Right lobe of liver (tissue), 6 donors: Measurements from ENCODE around the gene KAT2B. TPM values are rescaled to one million over a fixed set of nuclear protein-coding genes. Genes with fewer than 3 reads are reported as not detected.

Source experiments
- ATAC-seq, 4 donors: fragments of 200-7000 bp; cut with Tn5 transposase; one replicate each; pipeline ENCODE4 v1.9.1; 2020; ENCODE audit warnings: mild to moderate bottlenecking in 4 of 4, moderate library complexity in 4 of 4
- DNase-seq, 3 donors: peaks; one replicate each; pipeline ENCODE4 v3.0.0-alpha.2; 2020
- H3K27ac ChIP-seq, 3 donors: fragments of 200-600 bp; one replicate each; pipeline ENCODE4 v1.8.0; 2022
- H3K27me3 ChIP-seq, 2 donors: fragments of 200-600 bp; one replicate each; pipeline ENCODE4 v1.8.0; 2022
- H3K36me3 ChIP-seq, 4 donors: fragments of 200-600 bp; sonication (generic) in 1 of 4; one replicate each; pipeline versions ENCODE4 v1.5.1 to v1.8.0; 2017 to 2022; ENCODE audit warnings: control low read depth in 1 of 4
- H3K4me1 ChIP-seq, 4 donors: fragments of 200-600 bp; sonication (generic) in 1 of 4; one replicate each; pipeline versions ENCODE4 v1.5.1 to v1.8.0; 2017 to 2022; ENCODE audit warnings: control low read depth in 1 of 4
- H3K4me3 ChIP-seq, 3 donors: fragments of 200-600 bp; one replicate each; pipeline ENCODE4 v1.8.0; 2022
- H3K9me3 ChIP-seq, 4 donors: fragments of 200-600 bp; sonication (generic) in 1 of 4; one replicate each; pipeline versions ENCODE4 v1.5.1 to v1.8.0; 2017 to 2022; ENCODE audit warnings: control low read depth in 1 of 4
- POLR2A ChIP-seq: fragments of 450-650 bp; IDR thresholded peaks from one replicate; pipeline ENCODE4 v1.6.1; 2017; ENCODE audit warnings: antibody characterized with exemption, mild to moderate bottlenecking
- WGBS: methylation state at CpG from one replicate; pipeline ENCODE4 v1.1.6; 2018; ENCODE audit warnings: low coverage, low lambda C conversion rate; ENCODE audit not compliant: insufficient coverage; ENCODE audit errors: missing lambda C conversion rate; 5-methylcytosine and 5-hydroxymethylcytosine counted together
- intact Hi-C, 2 donors: fragments of 100-400 bp; cut with DNase I; formaldehyde crosslinking; loops; one replicate each; pipeline versions ENCODE4 v1.11.2 to v1.14.1; 2022
- total RNA-seq, 6 experiments: library from RNA; depleted of rRNA in 2 of 6; stranded (reverse); fragments of >200 nt in 2 of 6; fragmentation: NEBNext Ultra II Directional in 3 of 6; extraction: Animal tissue kit (Norgen Biotek cat#: 25700) in 3 of 6; gene quantifications; one replicate each; pipeline versions ENCODE4 v1.1.0 to v1.2.4, GENCODE V29; 2016 to 2023
- TF ChIP-seq, protein P1 (sequence below), 4 donors: fragments of 200-600 bp in 3 of 4; fragments of 450-650 bp in 1 of 4; IDR thresholded peaks; one replicate each; pipeline versions ENCODE4 v1.5.1 to v1.8.0; 2016 to 2022; ENCODE audit warnings: antibody characterized with exemption in 4 of 4, mild to moderate bottlenecking in 2 of 4
- donor health status: DM: no; HTN: yes; CAD: no.
- donor health status: DM: no; HTN: no; CAD: no.
- donor health status: DM: no; HTN: no; CAD: no.
- donor health status: DM: no; HTN: yes; CAD: no.
- donor health status: DM: no; HTN: yes; CAD: no.

The KAT2B gene
- total RNA-seq, 6 experiments from 2014 or later, result 25.6 to 35.7 (median 30.3) TPM

DNA sequence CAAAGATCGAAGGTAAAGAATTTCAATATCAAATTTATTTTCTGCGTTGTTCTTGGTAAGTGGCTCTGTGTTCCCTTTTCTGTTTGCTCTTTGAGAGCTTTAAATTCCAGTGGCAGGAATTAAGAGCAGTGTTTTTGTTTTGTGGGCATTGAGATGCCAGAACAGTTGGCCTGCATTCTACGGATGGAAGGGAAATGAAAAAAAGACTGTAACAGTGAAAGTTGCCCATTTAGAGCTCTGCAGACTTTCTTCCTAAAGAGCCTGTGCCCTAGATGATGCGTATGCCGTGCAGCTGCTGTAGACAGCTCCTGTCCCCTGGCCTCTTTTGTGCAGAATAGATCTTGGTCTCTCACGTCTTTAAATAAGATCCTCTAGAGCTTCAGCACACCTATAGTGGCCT, 58.8 kb downstream of the KAT2B start:
- no peak overlapping the region for H3K4me3 ChIP-seq
- H3K9me3 ChIP-seq, result no peaks in the 10 kb centered on the region
- H3K4me1 ChIP-seq, result peaks cover 0 to 18% (median 4%) of the 10 kb centered on the region in 4 donors
- DNase-seq (no peak), ATAC-seq (no peak)
- H3K36me3 ChIP-seq, result no peaks in the 10 kb centered on the region
- H3K27me3 ChIP-seq, result no peaks in the 10 kb centered on the region
- intact Hi-C loops, result no loop called here
- WGBS, result 94% methylated on average over 6 of the region's 6 CpGs
- no peak overlapping the region for H3K27ac ChIP-seq
- TF ChIP-seq POLR2A, result no peak
- TF ChIP-seq, protein P1, sequence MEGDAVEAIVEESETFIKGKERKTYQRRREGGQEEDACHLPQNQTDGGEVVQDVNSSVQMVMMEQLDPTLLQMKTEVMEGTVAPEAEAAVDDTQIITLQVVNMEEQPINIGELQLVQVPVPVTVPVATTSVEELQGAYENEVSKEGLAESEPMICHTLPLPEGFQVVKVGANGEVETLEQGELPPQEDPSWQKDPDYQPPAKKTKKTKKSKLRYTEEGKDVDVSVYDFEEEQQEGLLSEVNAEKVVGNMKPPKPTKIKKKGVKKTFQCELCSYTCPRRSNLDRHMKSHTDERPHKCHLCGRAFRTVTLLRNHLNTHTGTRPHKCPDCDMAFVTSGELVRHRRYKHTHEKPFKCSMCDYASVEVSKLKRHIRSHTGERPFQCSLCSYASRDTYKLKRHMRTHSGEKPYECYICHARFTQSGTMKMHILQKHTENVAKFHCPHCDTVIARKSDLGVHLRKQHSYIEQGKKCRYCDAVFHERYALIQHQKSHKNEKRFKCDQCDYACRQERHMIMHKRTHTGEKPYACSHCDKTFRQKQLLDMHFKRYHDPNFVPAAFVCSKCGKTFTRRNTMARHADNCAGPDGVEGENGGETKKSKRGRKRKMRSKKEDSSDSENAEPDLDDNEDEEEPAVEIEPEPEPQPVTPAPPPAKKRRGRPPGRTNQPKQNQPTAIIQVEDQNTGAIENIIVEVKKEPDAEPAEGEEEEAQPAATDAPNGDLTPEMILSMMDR (IDR thresholded peaks at IDR 0.05), result no peak

DNA sequence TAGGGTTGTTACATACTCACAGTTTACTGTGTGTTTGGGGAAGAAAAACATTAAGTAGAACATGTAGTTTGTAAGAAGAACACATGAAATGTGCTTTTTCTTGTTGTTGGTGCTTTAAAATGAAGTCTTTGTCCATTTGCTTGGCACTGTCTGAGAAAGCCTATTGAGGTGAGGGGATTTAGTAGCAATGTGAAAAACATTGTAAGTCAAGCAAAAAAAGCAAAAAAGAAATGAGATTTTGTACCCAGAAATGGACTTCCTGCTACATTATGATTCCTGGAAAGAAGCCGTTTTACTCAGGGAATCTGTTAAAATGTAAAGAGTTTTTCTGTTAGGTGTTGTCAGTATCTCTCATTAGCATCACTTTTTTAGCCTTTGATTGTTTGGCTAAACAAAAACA, 59.9 kb downstream of the KAT2B start:
- 75% methylated on average over 1 of the region's 1 CpG for WGBS
- no peaks in the 10 kb centered on the region for H3K36me3 ChIP-seq
- ATAC-seq, result no peak
- peaks cover 0 to 18% (median 4%) of the 10 kb centered on the region in 4 donors for H3K4me1 ChIP-seq
- TF ChIP-seq, protein P1 (IDR thresholded peaks at IDR 0.05), result no peak
- TF ChIP-seq POLR2A, result no peak
- H3K9me3 ChIP-seq, result no peaks in the 10 kb centered on the region
- H3K27me3 ChIP-seq, result no peaks in the 10 kb centered on the region
- intact Hi-C loops, result no loop called here
- no peak for DNase-seq
- no peak overlapping the region for H3K4me3 ChIP-seq
- no peak overlapping the region for H3K27ac ChIP-seq

DNA sequence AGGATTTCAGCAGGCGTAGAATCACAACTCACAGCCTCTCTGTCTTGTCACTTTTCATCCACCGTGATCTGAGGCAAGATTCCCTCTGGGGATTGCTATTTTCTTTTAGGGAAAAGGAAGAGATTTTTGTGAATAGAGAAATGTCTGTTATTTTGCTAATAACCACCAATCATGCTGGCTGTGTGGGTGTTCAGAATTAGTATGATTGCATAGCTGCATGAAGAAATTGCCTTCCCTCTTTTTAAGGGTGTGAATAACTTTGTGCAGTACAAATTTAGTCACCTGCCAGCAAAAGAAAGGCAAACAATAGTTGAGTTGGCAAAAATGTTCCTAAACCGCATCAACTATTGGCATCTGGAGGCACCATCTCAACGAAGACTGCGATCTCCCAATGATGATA, 60.8 kb downstream of the KAT2B start:
- DNase-seq, result no peak
- Histone ChIP-seq H3K36me3 (no peaks in the 10 kb centered on the region), H3K9me3 (no peaks in the 10 kb centered on the region), H3K4me1 (peaks cover 0 to 16% (median 4%) of the 10 kb centered on the region in 4 donors), H3K27ac (no peak overlapping the region), H3K27me3 (no peaks in the 10 kb centered on the region), H3K4me3 (no peak overlapping the region)
- WGBS, result 90% methylated on average over 5 of the region's 5 CpGs
- no peak for ATAC-seq
- TF ChIP-seq, protein P1 (IDR thresholded peaks at IDR 0.05), result no peak
- no peak for TF ChIP-seq POLR2A
- intact Hi-C loops, result no loop called here

DNA sequence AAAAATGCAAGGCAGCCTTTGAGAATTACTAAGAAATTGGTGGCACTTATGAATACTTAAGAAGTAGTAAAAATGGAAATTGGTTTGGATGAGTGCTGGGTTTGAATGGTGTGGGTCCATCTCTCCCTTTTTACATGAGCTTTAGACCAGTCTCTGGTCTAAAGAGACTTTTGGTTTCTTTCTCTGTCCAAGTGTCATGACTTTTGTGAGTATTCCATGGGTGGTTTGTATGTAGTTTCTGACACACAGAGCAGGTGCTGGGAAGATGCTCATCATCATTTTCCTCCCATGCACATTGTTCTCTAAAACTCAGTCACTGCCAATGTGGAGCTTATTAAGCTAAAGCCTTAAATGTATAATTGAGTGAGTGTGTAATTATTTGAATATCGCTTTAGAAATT, 63.5 kb downstream of the KAT2B start:
- H3K4me3 ChIP-seq, result no peak overlapping the region
- WGBS, result 100% methylated on average over 1 of the region's 1 CpG
- ATAC-seq, result no peak

More for the DNA sequence above, 63.5 kb downstream of the KAT2B start:
- peaks cover 0 to 15% (median 0%) of the 10 kb centered on the region in 4 donors for H3K4me1 ChIP-seq
- no peaks in the 10 kb centered on the region for H3K27me3 ChIP-seq
- TF ChIP-seq, protein P1 (IDR thresholded peaks at IDR 0.05), result no peak
- TF ChIP-seq POLR2A, result no peak
- H3K27ac ChIP-seq, result no peak overlapping the region
- H3K9me3 ChIP-seq, result no peaks in the 10 kb centered on the region
- no peaks in the 10 kb centered on the region for H3K36me3 ChIP-seq
- intact Hi-C loops, result no loop called here
- no peak for DNase-seq
